Gastroesophageal sphincter (tissue), 4 donors: Measurements from ENCODE around the gene COA6. TPM values are rescaled to one million over a fixed set of nuclear protein-coding genes. Genes with fewer than 3 reads are reported as not detected.

ENCODE experiments used
- ATAC-seq: fragments of 150-250 bp; one replicate; pipeline ENCODE4 v1.9.1; 2016; ENCODE audit warnings: mild to moderate bottlenecking, moderate library complexity
- H3K27ac ChIP-seq, 4 donors: fragments of 200-600 bp; sonication (generic) in 3 of 4; 1 replicate in 3 of 4; 2 replicates in 1 of 4; pipeline ENCODE4 v1.5.1; 2016 to 2019
- H3K27me3 ChIP-seq: fragments of 200-600 bp; sonication (generic); one replicate; pipeline ENCODE4 v1.5.1; 2019
- H3K36me3 ChIP-seq, 2 donors: fragments of 200-600 bp; sonication (generic); one replicate each; pipeline ENCODE4 v1.5.1; 2019; ENCODE audit warnings: control low read depth in 1 of 2
- H3K4me1 ChIP-seq, 3 donors: fragments of 200-600 bp; sonication (generic); 1 replicate in 2 of 3; 2 replicates in 1 of 3; pipeline ENCODE4 v1.5.1; 2016 to 2019; ENCODE audit warnings: control low read depth in 2 of 3
- H3K4me3 ChIP-seq, 2 donors: fragments of 200-600 bp; sonication (generic); one replicate each; pipeline ENCODE4 v1.5.1; 2019; ENCODE audit warnings: mild to moderate bottlenecking in 1 of 2, moderate library complexity in 1 of 2
- H3K9me3 ChIP-seq, 3 donors: fragments of 200-600 bp; sonication (generic); one replicate each; pipeline ENCODE4 v1.5.1; 2017 to 2019; ENCODE audit warnings: control low read depth in 2 of 3
- CTCF ChIP-seq, 4 experiments: fragments of 200-600 bp in 2 of 4; fragments of 450-650 bp in 2 of 4; sonication (generic) in 1 of 4; IDR thresholded peaks; one replicate each; pipeline ENCODE4 v1.5.1; 2017 to 2019; ENCODE audit warnings: antibody characterized with exemption in 4 of 4, mild to moderate bottlenecking in 2 of 4, moderate library complexity in 2 of 4
- EP300 ChIP-seq: sonication (generic); formaldehyde crosslinking; IDR thresholded peaks from one replicate; pipeline ENCODE4 v1.6.1; 2017; ENCODE audit warnings: antibody characterized with exemption, mild to moderate bottlenecking
- POLR2A ChIP-seq, 2 donors: fragments of 450-650 bp; IDR thresholded peaks; one replicate each; pipeline ENCODE4 v1.6.1; 2017; ENCODE audit warnings: antibody characterized with exemption in 2 of 2, mild to moderate bottlenecking in 2 of 2, moderate library complexity in 1 of 2
- POLR2AphosphoS5 ChIP-seq: sonication (generic); formaldehyde crosslinking; IDR thresholded peaks from one replicate; pipeline ENCODE4 v1.6.1; 2017; ENCODE audit warnings: antibody characterized with exemption
- WGBS, 2 donors: methylation state at CpG; one replicate each; pipeline ENCODE4 v1.1.5; 2018; ENCODE audit warnings: low coverage in 1 of 2; 5-methylcytosine and 5-hydroxymethylcytosine counted together
- total RNA-seq, 4 donors: library from RNA; depleted of rRNA; stranded (reverse); fragments of >200 nt; gene quantifications; one replicate each; pipeline ENCODE4 v1.1.0, GENCODE V29; 2016

The COA6 gene, protein sequence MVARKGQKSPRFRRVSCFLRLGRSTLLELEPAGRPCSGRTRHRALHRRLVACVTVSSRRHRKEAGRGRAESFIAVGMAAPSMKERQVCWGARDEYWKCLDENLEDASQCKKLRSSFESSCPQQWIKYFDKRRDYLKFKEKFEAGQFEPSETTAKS
- total RNA-seq, result 10 to 100 TPM; 13.4 to 24.7 (median 16.9) TPM

DNA sequence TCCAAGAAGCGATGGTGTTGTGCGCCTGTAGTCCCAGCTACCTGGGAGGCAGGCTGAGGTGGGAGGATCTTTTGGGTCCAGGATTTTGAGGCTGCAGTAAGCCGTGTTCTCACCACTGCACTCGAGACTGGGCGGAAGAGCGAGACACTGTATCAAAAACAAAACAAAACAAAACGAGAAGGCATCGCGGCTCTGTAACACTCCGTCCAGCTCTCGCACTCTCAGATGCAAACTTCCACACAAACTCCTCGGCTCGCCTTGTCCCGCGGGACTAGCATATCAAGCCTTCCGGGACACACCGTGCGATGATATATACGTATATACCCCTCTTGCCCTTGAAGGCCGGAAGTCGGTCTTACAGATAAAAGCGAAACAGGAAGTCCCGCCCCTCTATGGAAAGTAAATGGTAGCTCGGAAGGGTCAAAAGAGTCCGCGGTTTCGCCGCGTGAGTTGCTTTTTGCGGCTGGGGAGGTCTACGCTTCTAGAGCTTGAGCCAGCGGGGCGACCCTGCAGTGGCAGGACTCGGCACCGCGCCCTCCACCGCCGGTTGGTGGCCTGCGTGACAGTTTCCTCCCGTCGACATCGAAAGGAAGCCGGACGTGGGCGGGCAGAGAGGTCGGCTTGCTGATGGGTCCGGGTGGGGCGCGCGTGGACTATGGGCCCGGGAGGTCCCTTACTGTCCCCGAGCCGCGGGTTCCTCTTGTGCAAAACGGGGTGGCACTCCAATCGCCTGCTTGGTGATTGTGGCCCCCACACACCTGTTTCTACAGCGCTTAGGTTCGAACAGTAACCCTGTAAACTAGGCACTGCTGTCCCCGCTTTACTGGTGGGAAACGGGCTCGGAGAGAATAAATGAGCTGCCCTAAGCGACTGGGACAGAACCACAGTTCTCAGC lies at the start of gene COA6:
Gene COA6 (plus strand): TSS at position 393 of the 895 bp plus-strand sequence. CDS start 11 bp downstream, at position 404.
- TF ChIP-seq EP300 (no peak), POLR2A (IDR thresholded peaks at IDR 0.05) (peak; percentile 44 to 67), POLR2AphosphoS5 (peak; percentile 74), CTCF (IDR thresholded peaks at IDR 0.05) (no peak)
- peaks cover 0 to 31% of the 10 kb centered on the region in 2 donors for H3K36me3 ChIP-seq
- H3K4me3 ChIP-seq, result peak within 1 kb of the TSS; percentile 78 to 82
- H3K9me3 ChIP-seq, result no peaks in the 10 kb centered on the region
- H3K27me3 ChIP-seq, result no peaks in the 10 kb centered on the region
- WGBS, 2 donors, result 1% methylated on average over 27 of the region's 62 CpGs; no CpG with 5 or more reads in 1 of the 2 donors
- peak; percentile 95 for ATAC-seq
- peak within 1 kb of the TSS; percentile 89 to 97 (median 94) for H3K27ac ChIP-seq
- H3K4me1 ChIP-seq, result peaks cover 0 to 39% (median 10%) of the 10 kb centered on the region in 3 donors

GRCh38 chr1:234324821-234325220 lies 48.4 kb upstream of the COA6 start:
- no peak overlapping the region for H3K27ac ChIP-seq
- no peaks in the 10 kb centered on the region for H3K9me3 ChIP-seq
- H3K4me1 ChIP-seq, result peaks cover 0 to 13% (median 0%) of the 10 kb centered on the region in 3 donors
- H3K27me3 ChIP-seq, result peaks cover 75% of the 10 kb centered on the region
- 70 to 77% methylated on average over 5 to 6 of the region's 6 CpGs for WGBS, 2 donors
- no peak overlapping the region for H3K4me3 ChIP-seq
- TF ChIP-seq EP300 (no peak), CTCF (IDR thresholded peaks at IDR 0.05) (no peak), POLR2A (IDR thresholded peaks at IDR 0.05) (no peak), POLR2AphosphoS5 (no peak)
- no peak for ATAC-seq
- H3K36me3 ChIP-seq, result no peaks in the 10 kb centered on the region

GRCh38 chr1:234325878-234326496 lies 47.3 kb upstream of the COA6 start:
- peaks cover 64% of the 10 kb centered on the region for H3K27me3 ChIP-seq
- H3K9me3 ChIP-seq, result no peaks in the 10 kb centered on the region
- H3K27ac ChIP-seq, result no peak overlapping the region
- H3K36me3 ChIP-seq, result no peaks in the 10 kb centered on the region
- peaks cover 0 to 13% (median 0%) of the 10 kb centered on the region in 3 donors for H3K4me1 ChIP-seq
- 49 to 76% methylated on average over 6 to 7 of the region's 7 CpGs for WGBS, 2 donors
- H3K4me3 ChIP-seq, result peak overlapping the region in 1 of 2 donors; percentile 42
- no peak for ATAC-seq
- TF ChIP-seq POLR2A (IDR thresholded peaks at IDR 0.05) (no peak), EP300 (no peak), CTCF (IDR thresholded peaks at IDR 0.05) (no peak)

- 38 to 45% methylated on average over 2 to 14 of the region's 20 CpGs for WGBS, 2 donors
- peak; percentile 36 to 67 (median 60) for TF ChIP-seq CTCF (IDR thresholded peaks at IDR 0.05)
- TF ChIP-seq POLR2A (IDR thresholded peaks at IDR 0.05), result no peak
- H3K4me3 ChIP-seq, result peak overlapping the region in 1 of 2 donors; percentile 42
- ATAC-seq, result peak; percentile 65
- peaks cover 0 to 13% (median 0%) of the 10 kb centered on the region in 3 donors for H3K4me1 ChIP-seq
- H3K27me3 ChIP-seq, result peaks cover 58% of the 10 kb centered on the region
- no peaks in the 10 kb centered on the region for H3K36me3 ChIP-seq
- H3K27ac ChIP-seq, result no peak overlapping the region
- H3K9me3 ChIP-seq, result no peaks in the 10 kb centered on the region
Measured at GRCh38 chr1:234326497-234327366, 46.5 kb upstream of the COA6 start.
